HepG2 (cell line): ENCODE measurements around the gene STN1. TPM values are rescaled to one million over a fixed set of nuclear protein-coding genes. Genes with fewer than 3 reads are reported as not detected.

Experiments used
- ATF4 ChIP-seq, 2 experiments: fragments of 450-650 bp in 1 of 2; sonication (generic) in 1 of 2; formaldehyde crosslinking; IDR thresholded peaks; 2 replicates each; pipeline versions ENCODE4 v1.5.0 to v1.8.0; 2020 to 2022; ENCODE audit warnings: mild to moderate bottlenecking in 1 of 2, missing genetic modification reagents in 1 of 2
- CEBPG ChIP-seq: IDR thresholded peaks from 2 replicates; pipeline ENCODE4 v1.6.1; 2016
- KLF6 ChIP-seq: IDR thresholded peaks from 2 replicates; pipeline ENCODE4 v1.8.0; 2016; ENCODE audit warnings: missing biosample characterization, missing genetic modification reagents
- LRRFIP1 ChIP-seq: sonication (generic); formaldehyde crosslinking; conservative IDR thresholded peaks from 2 replicates; pipeline ENCODE4 v1.4.0; 2020; ENCODE audit warnings: missing genetic modification reagents
- MIER3 ChIP-seq: IDR thresholded peaks from 2 replicates; pipeline ENCODE4 v1.6.1; 2016; ENCODE audit warnings: missing compliant biosample characterization, borderline replicate concordance
- MIXL1 ChIP-seq: IDR thresholded peaks from 2 replicates; pipeline ENCODE4 v1.6.1; 2016
- MZF1 ChIP-seq: sonication (generic); formaldehyde crosslinking; IDR thresholded peaks from 2 replicates; pipeline ENCODE4 v1.8.1; 2023; ENCODE audit warnings: mild to moderate bottlenecking, missing genetic modification reagents, borderline replicate concordance
- NCOA1 ChIP-seq: sonication (generic); formaldehyde crosslinking; IDR thresholded peaks from 2 replicates; pipeline ENCODE4 v1.9.0; 2021; ENCODE audit warnings: missing genetic modification reagents
- NCOA2 ChIP-seq: sonication (generic); formaldehyde crosslinking; IDR thresholded peaks from 2 replicates; pipeline ENCODE4 v1.8.0; 2022; ENCODE audit warnings: inconsistent platforms
- NR0B2 ChIP-seq: sonication (generic); formaldehyde crosslinking; IDR thresholded peaks from 2 replicates; pipeline ENCODE4 v1.4.0; 2020; ENCODE audit warnings: mild to moderate bottlenecking, missing genetic modification reagents
- NR1H2 ChIP-seq: sonication (generic); formaldehyde crosslinking; IDR thresholded peaks from 2 replicates; pipeline ENCODE4 v1.8.1; 2022; ENCODE audit warnings: low read depth, missing genetic modification reagents, borderline replicate concordance
- RBAK ChIP-seq: sonication (generic); formaldehyde crosslinking; IDR thresholded peaks from 2 replicates; pipeline ENCODE4 v1.5.1; 2020; ENCODE audit warnings: mild to moderate bottlenecking, missing genetic modification reagents
- RFXAP ChIP-seq: sonication (generic); formaldehyde crosslinking; IDR thresholded peaks from 2 replicates; pipeline ENCODE4 v1.4.0; 2020; ENCODE audit warnings: missing genetic modification reagents, borderline replicate concordance
- SIX1 ChIP-seq: sonication (generic); formaldehyde crosslinking; IDR thresholded peaks from 2 replicates; pipeline ENCODE4 v1.4.0; 2020; ENCODE audit warnings: missing genetic modification reagents, borderline replicate concordance
- SMYD3 ChIP-seq: sonication (generic); formaldehyde crosslinking; IDR thresholded peaks from 2 replicates; pipeline ENCODE4 v1.8.1; 2023; ENCODE audit warnings: mild to moderate bottlenecking, missing genetic modification reagents
- TEAD3 ChIP-seq: optimal IDR thresholded peaks from 2 replicates; pipeline ENCODE3; 2016; ENCODE audit warnings: borderline replicate concordance
- TRIM22 ChIP-seq: fragments of 450-650 bp; IDR thresholded peaks from 2 replicates; pipeline ENCODE4 v1.6.1; 2017
- ZNF12 ChIP-seq: sonication (generic); formaldehyde crosslinking; IDR thresholded peaks from 2 replicates; pipeline ENCODE4 v1.5.0; 2020; ENCODE audit warnings: missing genetic modification reagents
- ZNF18 ChIP-seq: sonication (generic); formaldehyde crosslinking; IDR thresholded peaks from 2 replicates; pipeline ENCODE4 v1.8.0; 2022; ENCODE audit warnings: mild to moderate bottlenecking, missing genetic modification reagents; ENCODE audit not compliant: insufficient replicate concordance
- ZNF3 ChIP-seq: IDR thresholded peaks from 2 replicates; pipeline ENCODE4 v1.7.0; 2017; ENCODE audit warnings: inconsistent platforms
- ZNF317 ChIP-seq: sonication (generic); formaldehyde crosslinking; IDR thresholded peaks from 2 replicates; pipeline ENCODE4 v1.5.0; 2020; ENCODE audit warnings: mild to moderate bottlenecking, missing genetic modification reagents
- ZNF704 ChIP-seq: sonication (generic); formaldehyde crosslinking; IDR thresholded peaks from 2 replicates; pipeline ENCODE4 v1.8.1; 2023; ENCODE audit warnings: mild to moderate bottlenecking, inconsistent platforms, moderate library complexity, missing genetic modification reagents, borderline replicate concordance
- ZNF777 ChIP-seq: sonication (generic); formaldehyde crosslinking; IDR thresholded peaks from 2 replicates; pipeline ENCODE4 v1.4.0; 2020; ENCODE audit warnings: missing genetic modification reagents
- polyA plus RNA-seq, 8 experiments: library from polyadenylated mRNA; depleted of rRNA in 3 of 8; stranded (reverse) in 7 of 8; unstranded in 1 of 8; fragments of >200 nt; fragmentation: Illumina TruSeq in 4 of 8; extraction: Trizol in 4 of 8; gene quantifications; 2 replicates each; pipeline versions ENCODE4 v1.2.1 to v1.2.3, GENCODE V29; 2011 to 2016; ENCODE audit warnings: low read depth in 4 of 8, missing spikeins in 1 of 8, mixed read lengths in 1 of 8; ENCODE audit not compliant: insufficient read depth in 1 of 8
- total RNA-seq, 5 experiments: library from RNA; depleted of rRNA; stranded (reverse); fragments of >200 nt; fragmentation: Illumina TruSeq; extraction: Trizol; gene quantifications; 2 replicates each; pipeline ENCODE4 v1.2.3, GENCODE V29; 2016; ENCODE audit warnings: low read depth in 1 of 5

Gene STN1
- total and polyA plus RNA-seq, 2 of the 13 experiments (the other 11 are each of a cell fraction or from before 2014, with no cell fraction given) = 17.6 to 22.7 TPM

GRCh38 chr10:103917302-103918052, 507 bp downstream of the STN1 start (continued):
- no peak for TF ChIP-seq SMYD3 (CRISPR knock-in tag)
- TF ChIP-seq ZNF704 = no peak
- TF ChIP-seq RBAK (CRISPR knock-in tag) = no peak
- no peak for TF ChIP-seq NCOA1 (CRISPR knock-in tag)
- no peak for TF ChIP-seq ZNF777
- TF ChIP-seq ZNF18 (CRISPR knock-in tag) = no peak
- TF ChIP-seq ZNF3 (CRISPR knock-in tag) = no peak
- no peak for TF ChIP-seq NR1H2
- no peak for TF ChIP-seq CEBPG (CRISPR knock-in tag)
- no peak for TF ChIP-seq KLF6 (CRISPR knock-in tag)
- no peak for TF ChIP-seq RFXAP (CRISPR knock-in tag)
- TF ChIP-seq TEAD3 (CRISPR knock-in tag) = no peak
- no peak for TF ChIP-seq SIX1
- TF ChIP-seq ZNF12 (CRISPR knock-in tag) = no peak
- no peak for TF ChIP-seq TRIM22
- no peak for TF ChIP-seq ATF4 (CRISPR knock-in tag; IDR thresholded peaks at IDR 0.05)
- TF ChIP-seq MIXL1 (CRISPR knock-in tag) = no peak
- no peak; the same call in 1 of the 2 replicates for TF ChIP-seq ZNF317 (CRISPR knock-in tag)
- TF ChIP-seq NCOA2 (CRISPR knock-in tag) = no peak; the same call in 1 of the 2 replicates
- no peak for TF ChIP-seq LRRFIP1 (CRISPR knock-in tag)
- TF ChIP-seq MIER3 (CRISPR knock-in tag) = peak; percentile 38; the same call in 1 of the 2 replicates
- no peak for TF ChIP-seq MZF1 (CRISPR knock-in tag)
- peak; percentile 79; the same call in 1 of the 2 replicates for TF ChIP-seq NR0B2 (CRISPR knock-in tag)
